Activated T-cell treated with anti-CD3 and anti-CD28 coated beads, Interleukin-2, amount 50 U/mL, for 1 hour (primary cell): ENCODE data around the gene WFS1.

ENCODE experiments used
- DNase-seq: peaks from one replicate; pipeline ENCODE4 v3.0.0-alpha.2; 2020

Gene WFS1

DNA sequence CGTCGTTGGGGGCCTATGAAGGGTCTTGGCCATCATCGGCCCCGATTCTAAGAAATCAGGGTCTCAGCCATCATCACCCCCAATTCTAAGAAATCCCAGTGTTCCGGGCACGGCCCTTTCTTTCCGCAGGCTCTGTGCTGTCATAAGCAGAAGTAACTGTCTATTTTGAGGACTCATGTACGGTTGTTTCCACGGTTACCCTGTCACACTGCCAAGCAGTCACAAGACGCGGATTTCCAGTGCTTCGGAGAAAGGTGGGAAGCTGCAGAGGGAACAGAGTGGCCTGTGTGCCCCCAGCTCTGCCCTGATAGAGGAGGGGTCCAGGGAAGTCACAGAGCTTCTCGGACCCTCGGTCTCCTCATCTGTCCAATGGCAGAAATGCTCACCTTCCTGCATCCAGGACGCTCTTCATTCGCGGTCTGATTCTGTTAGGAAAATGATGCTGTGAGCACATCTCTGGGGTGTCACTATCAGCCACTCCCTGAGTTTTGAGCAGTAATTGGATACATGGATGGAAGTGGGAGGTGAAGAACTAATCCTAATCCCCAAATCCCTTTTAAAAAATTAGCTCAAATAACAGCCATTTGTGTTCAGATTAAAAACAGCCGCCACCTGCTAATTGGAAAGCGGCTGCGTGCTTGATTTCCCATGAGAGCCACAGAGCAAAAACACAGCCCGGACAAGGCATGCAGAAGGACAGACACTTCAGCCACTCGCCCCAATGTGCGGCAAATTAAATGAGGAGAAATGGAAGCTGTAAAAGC lies 73.1 kb downstream of the WFS1 start:
- DNase-seq: no peak

DNA sequence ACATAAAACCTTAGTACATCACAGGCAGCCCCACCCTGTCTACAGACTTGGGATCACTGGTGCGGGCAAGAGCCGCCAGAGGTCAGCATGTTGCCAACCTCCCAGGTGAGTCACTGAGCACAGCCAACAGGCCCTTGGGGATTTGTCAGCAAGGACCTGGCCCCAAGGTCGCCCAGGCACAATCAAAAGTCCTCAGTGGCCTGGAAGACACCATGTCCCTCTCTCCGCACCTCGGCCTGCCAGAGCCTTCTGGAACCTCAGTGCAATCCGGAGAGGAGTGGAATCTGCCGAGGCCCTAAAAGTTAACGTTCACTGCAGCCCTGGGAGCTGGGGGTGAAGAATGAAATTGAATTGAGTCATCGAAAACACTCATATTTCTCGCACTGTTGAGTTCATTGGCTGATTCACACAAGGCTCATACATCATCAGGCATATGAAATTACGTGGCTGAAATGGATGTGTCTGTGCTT lies 74.3 kb downstream of the WFS1 start:
- DNase-seq: no peak

DNA sequence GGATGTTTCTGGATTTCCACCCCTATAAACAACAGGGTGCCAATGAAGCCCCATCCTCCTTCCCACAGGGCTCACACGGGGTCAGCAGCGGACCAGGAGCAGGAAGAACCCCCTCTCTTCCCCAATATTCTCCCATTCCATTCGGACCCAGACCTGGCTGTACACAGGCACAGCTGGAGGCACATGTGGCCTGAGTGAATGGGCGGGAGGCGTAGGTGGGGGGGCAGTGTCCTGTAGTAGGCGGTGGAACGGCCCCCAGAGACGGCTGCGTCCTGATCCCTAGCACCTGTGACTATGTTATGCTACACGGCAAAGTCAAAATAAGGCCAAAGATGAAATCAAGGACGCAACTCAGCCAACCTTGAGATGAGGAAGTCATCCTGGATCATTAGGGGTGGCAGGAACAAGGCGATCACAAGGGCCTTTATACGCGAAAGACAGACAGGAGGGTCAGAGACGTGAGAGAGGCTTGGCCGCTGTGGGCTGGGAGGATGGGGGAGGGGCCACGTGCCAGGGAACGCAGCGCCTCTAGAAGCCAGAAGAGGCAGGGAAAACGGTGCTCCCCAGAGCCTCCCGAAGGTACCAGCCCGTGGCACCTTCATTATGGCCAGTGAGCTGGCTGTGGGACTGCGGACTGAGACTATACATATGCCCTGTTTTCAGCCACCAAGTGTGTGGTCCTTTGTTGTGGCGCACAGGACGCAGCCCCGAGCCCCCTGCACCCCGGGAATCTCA lies 75.6 kb downstream of the WFS1 start:
- no peak for DNase-seq

DNA sequence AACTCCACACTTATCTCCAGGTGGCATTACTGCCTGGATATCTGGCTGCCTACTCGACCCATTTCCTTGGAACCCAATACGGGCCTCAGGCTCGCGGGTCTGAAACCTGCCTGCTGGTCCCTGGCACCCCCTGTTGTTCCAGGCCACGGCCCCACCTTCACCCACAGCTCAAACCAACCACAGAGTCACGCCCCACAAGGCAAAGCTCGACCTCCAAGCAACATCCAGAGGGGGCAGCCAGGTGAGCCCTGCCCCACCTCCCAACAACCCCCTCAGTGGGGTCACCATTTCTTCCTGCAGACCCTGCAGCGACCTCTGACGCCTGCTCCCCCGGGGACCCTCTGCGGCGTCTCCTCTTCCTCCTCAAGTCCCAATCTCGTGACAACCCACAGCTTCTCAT lies 76.2 kb downstream of the WFS1 start:
- no peak for DNase-seq

DNA sequence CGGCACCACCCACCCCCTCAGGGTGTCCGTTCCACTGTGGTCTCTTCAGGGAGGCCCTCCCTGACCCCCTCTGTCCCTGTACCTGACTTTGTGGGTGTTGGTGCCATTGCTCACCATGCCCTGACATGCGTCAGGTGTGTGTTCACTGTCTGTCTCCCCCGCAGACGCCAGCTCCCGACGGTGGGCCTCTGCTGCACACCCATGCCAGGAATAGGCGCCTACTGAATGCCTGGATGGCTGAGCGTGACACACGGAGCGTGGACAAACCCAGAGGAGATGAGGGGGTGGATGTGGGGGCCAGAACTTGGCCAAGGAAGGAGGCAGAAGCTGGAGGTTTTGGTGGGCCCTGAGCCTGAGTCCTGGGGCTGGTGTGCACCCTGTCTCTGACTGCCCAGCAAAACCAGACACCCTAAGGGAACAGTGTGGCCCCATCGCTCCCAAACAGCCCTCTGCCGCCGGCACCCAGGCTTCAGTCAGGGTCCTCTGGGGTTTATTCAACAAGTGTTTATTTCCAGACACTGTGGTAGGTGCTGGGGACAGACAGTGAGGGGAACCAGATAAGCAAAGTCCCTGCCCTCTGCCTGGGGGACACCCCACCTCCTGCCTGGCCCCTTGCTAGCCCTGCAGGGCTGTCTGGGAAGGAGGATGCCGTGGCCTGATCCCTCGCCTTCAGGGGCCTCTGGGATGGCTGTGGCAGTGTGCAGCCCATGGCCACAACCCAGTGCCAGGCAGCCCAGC lies 76.9 kb downstream of the WFS1 start:
- DNase-seq: no peak

DNA sequence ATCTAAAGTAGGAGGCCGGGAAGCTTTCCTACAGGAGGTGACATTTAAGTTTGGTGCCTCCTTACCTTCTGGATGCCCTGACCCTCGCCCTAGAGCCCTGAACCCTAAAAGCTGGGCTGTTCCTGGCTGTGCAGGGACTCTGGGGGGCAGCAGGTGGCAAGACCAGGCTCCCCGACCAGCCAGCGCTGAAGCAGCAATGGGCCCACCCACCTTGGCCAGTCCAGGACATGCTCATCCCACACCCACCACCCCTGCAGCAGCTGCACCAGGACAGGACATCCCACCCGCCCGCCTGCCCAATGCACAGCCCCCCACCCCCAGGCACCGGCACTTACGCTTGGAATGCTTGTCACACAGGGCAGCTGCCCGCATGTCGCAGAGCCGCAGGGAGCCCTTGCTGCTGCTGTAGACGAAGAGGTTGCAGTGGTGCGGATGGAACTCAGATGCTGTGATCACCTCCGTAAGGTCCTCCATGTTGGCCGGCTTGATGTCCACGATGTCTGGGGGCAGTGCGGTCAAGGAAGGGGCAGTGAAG lies 77.9 kb downstream of the WFS1 start:
- no peak for DNase-seq

DNA sequence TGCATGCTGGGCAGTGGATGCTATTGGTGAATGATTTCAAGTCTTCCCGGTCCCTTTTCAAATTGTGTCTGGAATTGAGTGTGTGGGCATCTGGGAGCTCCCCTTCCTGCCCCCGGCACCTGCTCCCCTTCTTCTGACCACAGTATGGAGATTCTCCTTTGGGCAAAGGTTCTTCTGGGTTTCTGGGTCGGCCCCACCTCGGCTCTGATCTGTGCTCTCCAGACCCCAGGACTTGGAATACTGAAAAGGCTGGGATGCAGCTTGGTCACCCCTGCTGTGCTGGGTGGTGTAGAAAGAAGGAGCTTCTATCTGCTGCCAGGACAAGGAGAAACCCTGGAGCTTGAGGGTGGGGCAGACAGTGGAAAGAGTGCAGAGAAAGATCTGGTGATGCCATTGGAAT lies 78.8 kb downstream of the WFS1 start:
- DNase-seq: no peak

DNA sequence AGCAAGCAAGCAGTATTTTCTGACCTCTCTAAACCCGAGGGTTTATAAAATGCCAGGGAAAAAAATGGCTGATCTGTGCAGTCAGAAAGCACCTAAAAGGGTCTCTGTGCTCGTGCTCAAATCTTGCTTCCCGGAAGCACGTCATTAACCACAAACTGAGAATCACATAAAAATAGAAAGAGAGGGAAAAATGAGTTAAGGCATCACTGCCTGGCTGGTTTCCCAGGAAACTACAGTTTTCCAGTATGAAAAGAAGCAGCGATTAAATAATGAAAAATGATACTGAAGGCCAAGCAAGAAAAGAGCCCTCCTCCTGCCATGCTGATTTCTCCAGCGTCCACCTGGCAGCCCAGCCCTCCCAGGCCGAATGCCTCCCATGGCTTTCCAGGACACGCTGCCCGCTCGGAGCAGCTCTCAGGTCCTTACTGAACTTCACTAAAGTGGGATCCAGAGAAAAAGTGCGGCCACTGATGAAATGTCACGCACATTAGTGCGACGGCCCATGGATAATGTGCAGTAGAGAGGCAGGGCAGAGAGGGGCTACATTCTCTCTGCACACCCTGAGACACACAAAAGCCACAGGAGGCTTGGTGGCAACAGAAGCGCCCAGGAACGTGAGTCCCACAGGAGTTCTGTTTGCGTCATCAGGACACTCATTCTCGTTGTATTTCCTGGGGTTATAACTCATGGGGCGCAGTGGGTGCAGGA lies 80.4 kb downstream of the WFS1 start:
- no peak for DNase-seq

DNA sequence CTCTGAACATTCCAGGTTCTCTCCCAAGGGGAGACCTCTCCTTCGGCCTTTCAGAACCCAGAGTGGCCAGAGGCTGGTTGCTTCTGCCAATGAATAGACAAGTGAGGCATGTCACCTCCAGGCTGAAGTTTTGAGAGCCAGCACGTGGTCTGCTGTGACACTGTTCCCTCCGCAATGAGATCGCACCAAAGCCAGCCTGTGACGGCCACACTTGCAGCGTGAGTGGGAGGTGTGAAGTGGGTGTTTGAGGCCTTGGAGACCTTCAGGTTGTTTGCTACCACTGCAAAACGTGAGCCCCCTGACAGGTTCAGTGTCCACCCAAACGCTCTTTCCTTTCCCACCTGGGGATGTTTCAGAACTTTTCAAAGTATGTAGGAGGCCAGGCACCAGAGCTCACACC lies 81.0 kb downstream of the WFS1 start:
- no peak for DNase-seq

DNA sequence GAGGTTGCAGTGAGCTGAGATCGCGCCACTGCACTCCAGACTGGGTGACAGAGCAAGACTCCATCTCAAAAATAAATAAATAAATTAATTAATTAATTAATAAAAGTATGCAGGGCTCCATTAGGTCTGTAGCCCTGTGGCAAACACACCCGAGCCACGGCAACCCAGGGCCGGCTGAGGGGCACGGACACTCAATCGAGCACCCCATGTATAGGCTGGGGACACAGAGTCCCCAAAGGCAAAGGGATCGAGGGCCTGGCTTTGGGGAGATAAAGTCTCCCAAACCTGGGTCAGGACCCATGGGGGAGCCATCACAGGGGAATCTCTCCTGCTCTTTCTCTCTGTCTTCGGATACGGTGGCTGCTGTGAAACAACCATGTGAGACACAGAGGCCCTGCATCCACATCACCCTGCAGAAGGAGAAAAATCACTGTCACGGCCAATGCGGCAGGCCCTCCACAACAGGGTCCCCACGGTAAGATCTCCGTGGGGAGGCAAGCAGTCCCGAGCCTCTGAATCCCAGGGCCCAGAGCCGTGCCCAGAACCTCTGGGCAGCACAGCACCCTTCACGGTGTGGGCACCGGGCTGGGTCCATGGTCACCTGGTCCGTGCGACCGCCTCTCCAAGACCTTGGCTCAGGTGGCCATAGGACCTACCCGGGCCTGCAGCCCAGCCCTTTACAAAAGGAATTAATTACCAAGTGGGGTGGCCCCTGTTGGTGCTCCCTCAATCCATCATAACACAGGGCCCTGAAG lies 81.8 kb downstream of the WFS1 start:
- DNase-seq: no peak

DNA sequence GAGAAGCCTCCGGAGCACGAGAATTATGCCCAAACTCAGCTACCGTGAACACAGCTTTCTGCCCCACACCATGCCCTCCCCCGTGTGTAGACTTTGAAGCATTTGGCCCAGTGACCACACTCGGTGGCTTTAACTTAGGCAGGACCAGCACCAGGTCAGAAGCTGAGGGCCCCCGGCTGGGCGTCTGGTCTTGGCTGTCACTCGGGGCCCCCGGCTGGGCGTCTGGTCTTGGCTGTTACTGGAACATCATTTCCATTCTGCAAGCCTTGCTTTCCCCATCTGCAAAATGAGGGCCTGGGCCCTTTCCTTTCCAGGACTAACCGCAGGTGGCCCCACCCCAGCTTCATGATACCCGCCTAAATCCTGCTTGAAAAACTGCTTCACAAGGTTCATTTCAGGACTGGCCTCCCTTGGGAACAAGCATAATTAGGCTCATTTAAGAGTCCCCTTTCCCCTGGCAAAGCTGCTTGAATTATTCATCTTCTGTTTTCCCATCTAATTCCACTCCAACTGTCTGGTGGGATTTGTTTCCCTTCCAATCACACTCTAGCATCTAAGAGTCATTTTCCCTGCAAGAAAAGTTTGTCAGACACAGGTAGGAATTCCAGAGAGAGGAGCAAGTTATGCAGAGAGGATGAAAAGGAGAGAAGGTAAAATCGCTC lies 82.5 kb downstream of the WFS1 start:
- DNase-seq: no peak
